SU-DHL-6 (cell line): Measurements from ENCODE around the gene RGS7.

Experiments used
- EZH2phosphoT487 ChIP-seq: fragments of 200-600 bp; sonication (generic), shearing (Covaris generic); conservative IDR thresholded peaks from 2 replicates; pipeline ENCODE4 v1.6.1; 2018; ENCODE audit warnings: mild to moderate bottlenecking, antibody characterized with exemption, low read length, moderate library complexity, mixed read lengths
- TF ChIP-seq, protein P1 (sequence below): fragments of 200-600 bp; sonication (generic); IDR thresholded peaks from one replicate; pipeline ENCODE4 v1.5.1; 2017; ENCODE audit warnings: antibody characterized with exemption, mild to moderate bottlenecking, low read length, moderate library complexity; ENCODE audit not compliant: insufficient read depth, poor library complexity, severe bottlenecking

DNA sequence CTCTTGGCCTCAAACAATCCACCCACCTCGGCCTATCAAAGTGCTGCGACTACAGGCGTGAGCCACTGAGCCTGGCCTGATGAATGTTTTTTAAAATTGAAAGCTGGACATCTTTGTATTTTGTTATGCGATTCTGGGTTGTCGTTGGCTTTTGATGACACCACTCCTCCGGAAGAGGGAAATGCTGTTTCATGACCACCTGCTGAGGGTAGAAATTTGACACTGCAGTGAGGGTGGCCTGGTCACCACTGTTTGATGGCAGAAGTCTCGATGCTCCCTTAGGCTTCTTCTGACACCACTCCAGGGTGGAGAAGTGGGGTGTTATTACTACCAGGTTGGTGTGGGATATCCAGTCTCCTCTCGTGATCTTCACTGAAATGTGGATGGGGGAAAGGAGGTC, 357.2 kb downstream of the RGS7 start:
- TF ChIP-seq, protein P1, sequence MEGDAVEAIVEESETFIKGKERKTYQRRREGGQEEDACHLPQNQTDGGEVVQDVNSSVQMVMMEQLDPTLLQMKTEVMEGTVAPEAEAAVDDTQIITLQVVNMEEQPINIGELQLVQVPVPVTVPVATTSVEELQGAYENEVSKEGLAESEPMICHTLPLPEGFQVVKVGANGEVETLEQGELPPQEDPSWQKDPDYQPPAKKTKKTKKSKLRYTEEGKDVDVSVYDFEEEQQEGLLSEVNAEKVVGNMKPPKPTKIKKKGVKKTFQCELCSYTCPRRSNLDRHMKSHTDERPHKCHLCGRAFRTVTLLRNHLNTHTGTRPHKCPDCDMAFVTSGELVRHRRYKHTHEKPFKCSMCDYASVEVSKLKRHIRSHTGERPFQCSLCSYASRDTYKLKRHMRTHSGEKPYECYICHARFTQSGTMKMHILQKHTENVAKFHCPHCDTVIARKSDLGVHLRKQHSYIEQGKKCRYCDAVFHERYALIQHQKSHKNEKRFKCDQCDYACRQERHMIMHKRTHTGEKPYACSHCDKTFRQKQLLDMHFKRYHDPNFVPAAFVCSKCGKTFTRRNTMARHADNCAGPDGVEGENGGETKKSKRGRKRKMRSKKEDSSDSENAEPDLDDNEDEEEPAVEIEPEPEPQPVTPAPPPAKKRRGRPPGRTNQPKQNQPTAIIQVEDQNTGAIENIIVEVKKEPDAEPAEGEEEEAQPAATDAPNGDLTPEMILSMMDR: no peak
- TF ChIP-seq EZH2phosphoT487: no peak
